Right lobe of liver (tissue), 6 donors: ENCODE results near the gene ARHGEF16. TPM values are rescaled to one million over a fixed set of nuclear protein-coding genes. Genes with fewer than 3 reads are reported as not detected.

Source experiments
- ATAC-seq, 4 donors: fragments of 200-7000 bp; cut with Tn5 transposase; one replicate each; pipeline ENCODE4 v1.9.1; 2020; ENCODE audit warnings: mild to moderate bottlenecking in 4 of 4, moderate library complexity in 4 of 4
- DNase-seq, 3 donors: peaks; one replicate each; pipeline ENCODE4 v3.0.0-alpha.2; 2020
- H3K27ac ChIP-seq, 3 donors: fragments of 200-600 bp; one replicate each; pipeline ENCODE4 v1.8.0; 2022
- H3K27me3 ChIP-seq, 2 donors: fragments of 200-600 bp; one replicate each; pipeline ENCODE4 v1.8.0; 2022
- H3K36me3 ChIP-seq, 4 donors: fragments of 200-600 bp; sonication (generic) in 1 of 4; one replicate each; pipeline versions ENCODE4 v1.5.1 to v1.8.0; 2017 to 2022; ENCODE audit warnings: control low read depth in 1 of 4
- H3K4me1 ChIP-seq, 4 donors: fragments of 200-600 bp; sonication (generic) in 1 of 4; one replicate each; pipeline versions ENCODE4 v1.5.1 to v1.8.0; 2017 to 2022; ENCODE audit warnings: control low read depth in 1 of 4
- H3K4me3 ChIP-seq, 3 donors: fragments of 200-600 bp; one replicate each; pipeline ENCODE4 v1.8.0; 2022
- H3K9me3 ChIP-seq, 4 donors: fragments of 200-600 bp; sonication (generic) in 1 of 4; one replicate each; pipeline versions ENCODE4 v1.5.1 to v1.8.0; 2017 to 2022; ENCODE audit warnings: control low read depth in 1 of 4
- CTCF ChIP-seq, 4 donors: fragments of 200-600 bp in 3 of 4; fragments of 450-650 bp in 1 of 4; IDR thresholded peaks; one replicate each; pipeline versions ENCODE4 v1.5.1 to v1.8.0; 2016 to 2022; ENCODE audit warnings: antibody characterized with exemption in 4 of 4, mild to moderate bottlenecking in 2 of 4
- POLR2A ChIP-seq: fragments of 450-650 bp; IDR thresholded peaks from one replicate; pipeline ENCODE4 v1.6.1; 2017; ENCODE audit warnings: antibody characterized with exemption, mild to moderate bottlenecking
- WGBS: methylation state at CpG from one replicate; pipeline ENCODE4 v1.1.6; 2018; ENCODE audit warnings: low coverage, low lambda C conversion rate; ENCODE audit not compliant: insufficient coverage; ENCODE audit errors: missing lambda C conversion rate; 5-methylcytosine and 5-hydroxymethylcytosine counted together
- intact Hi-C, 2 donors: fragments of 100-400 bp; cut with DNase I; formaldehyde crosslinking; loops; one replicate each; pipeline versions ENCODE4 v1.11.2 to v1.14.1; 2022
- total RNA-seq, 6 experiments: library from RNA; depleted of rRNA in 2 of 6; stranded (reverse); fragments of >200 nt in 2 of 6; fragmentation: NEBNext Ultra II Directional in 3 of 6; extraction: Animal tissue kit (Norgen Biotek cat#: 25700) in 3 of 6; gene quantifications; one replicate each; pipeline versions ENCODE4 v1.1.0 to v1.2.4, GENCODE V29; 2016 to 2023
- donor health status: DM: no; HTN: yes; CAD: no.
- donor health status: DM: no; HTN: no; CAD: no.
- donor health status: DM: no; HTN: no; CAD: no.
- donor health status: DM: no; HTN: yes; CAD: no.
- donor health status: DM: no; HTN: yes; CAD: no.

ARHGEF16 gene
- total RNA-seq, 6 experiments from 2014 or later, result 2.1 to 16.3 (median 7.5) TPM

GRCh38 chr1:3439346-3440299 lies 14.8 kb upstream of the ARHGEF16 start:
- Histone ChIP-seq H3K27me3 (no peaks in the 10 kb centered on the region), H3K36me3 (no peaks in the 10 kb centered on the region), H3K9me3 (no peaks in the 10 kb centered on the region), H3K4me1 (no peaks in the 10 kb centered on the region), H3K4me3 (no peak overlapping the region), H3K27ac (no peak overlapping the region)
- ATAC-seq (peak in 1 of 4 donors; percentile 27), DNase-seq (peak in 1 of 3 donors; percentile 8)
- 72% methylated on average over 5 of the region's 27 CpGs for WGBS
- intact Hi-C loops, result no loop called here
- TF ChIP-seq POLR2A, result no peak
- TF ChIP-seq CTCF (IDR thresholded peaks at IDR 0.05), result no peak

- H3K9me3 ChIP-seq, result no peaks in the 10 kb centered on the region
- no peak for TF ChIP-seq CTCF (IDR thresholded peaks at IDR 0.05)
- no peak for TF ChIP-seq POLR2A
- intact Hi-C loops, result no loop called here
- DNase-seq, result peak in 1 of 3 donors; percentile 6
- ATAC-seq, result no peak
- 54% methylated on average over 7 of the region's 10 CpGs for whole genome bisulfite sequencing
- H3K4me3 ChIP-seq, result no peak overlapping the region
- no peak overlapping the region for H3K27ac ChIP-seq
- no peaks in the 10 kb centered on the region for H3K36me3 ChIP-seq
- H3K4me1 ChIP-seq, result no peaks in the 10 kb centered on the region
- no peaks in the 10 kb centered on the region for H3K27me3 ChIP-seq
Observed at GRCh38 chr1:3440300-3440681, 14.2 kb upstream of the ARHGEF16 start.

GRCh38 chr1:3440711-3441409 lies 13.6 kb upstream of the ARHGEF16 start:
- ATAC-seq (no peak), DNase-seq (peak in 1 of 3 donors; percentile 6)
- Histone ChIP-seq H3K36me3 (no peaks in the 10 kb centered on the region), H3K4me1 (no peaks in the 10 kb centered on the region), H3K4me3 (no peak overlapping the region), H3K9me3 (no peaks in the 10 kb centered on the region), H3K27me3 (no peaks in the 10 kb centered on the region), H3K27ac (no peak overlapping the region)
- WGBS, result 42% methylated on average over 4 of the region's 20 CpGs
- intact Hi-C loops, result no loop called here
- TF ChIP-seq CTCF (IDR thresholded peaks at IDR 0.05), result no peak
- TF ChIP-seq POLR2A, result no peak

GRCh38 chr1:3441410-3441847 lies 13.0 kb upstream of the ARHGEF16 start:
- Histone ChIP-seq H3K4me1 (no peaks in the 10 kb centered on the region), H3K4me3 (no peak overlapping the region), H3K36me3 (no peaks in the 10 kb centered on the region), H3K9me3 (no peaks in the 10 kb centered on the region), H3K27me3 (no peaks in the 10 kb centered on the region), H3K27ac (no peak overlapping the region)
- TF ChIP-seq POLR2A (no peak), CTCF (IDR thresholded peaks at IDR 0.05) (no peak)
- ATAC-seq (no peak), DNase-seq (peak in 1 of 3 donors; percentile 2)
- intact Hi-C loops, result no loop called here
- WGBS, result 33% methylated on average over 5 of the region's 8 CpGs
